SK-N-SH treated with all-trans-retinoic acid at 6 μM for 48 hours (cell line): ENCODE measurements around the gene ATP6AP1.

Experiments used
- ATAC-seq: fragments of 200-7000 bp; cut with Tn5 transposase; 3 replicates; pipeline ENCODE4 v1.9.1; 2020; ENCODE audit warnings: mild to moderate bottlenecking, moderate library complexity
- ARNTL ChIP-seq: fragments of 450-650 bp; formaldehyde crosslinking; IDR thresholded peaks from 2 replicates; pipeline ENCODE4 v1.5.0; 2020; ENCODE audit warnings: low read depth, mild to moderate bottlenecking, moderate library complexity, borderline replicate concordance
- BACH2 ChIP-seq: fragments of 250-450 bp; sonication (Bioruptor Pico); IDR thresholded peaks from 2 replicates; pipeline ENCODE4 v1.9.0; 2021; ENCODE audit warnings: mild to moderate bottlenecking, borderline replicate concordance
- CREB5 ChIP-seq: fragments of 250-450 bp; sonication (Bioruptor Pico); IDR thresholded peaks from 2 replicates; pipeline ENCODE4 v1.5.1; 2020; ENCODE audit warnings: low read depth, mild to moderate bottlenecking, moderate library complexity
- CSDC2 ChIP-seq: fragments of 250-450 bp; sonication (Bioruptor Pico); IDR thresholded peaks from 2 replicates; pipeline ENCODE4 v1.5.0; 2020; ENCODE audit warnings: mild to moderate bottlenecking, moderate library complexity
- CSRNP3 ChIP-seq: fragments of 250-450 bp; sonication (Bioruptor Pico); IDR thresholded peaks from 2 replicates; pipeline ENCODE4 v1.5.1; 2021; ENCODE audit warnings: mild to moderate bottlenecking, moderate library complexity
- ESRRG ChIP-seq: fragments of 250-450 bp; sonication (Bioruptor Pico); IDR thresholded peaks from 2 replicates; pipeline ENCODE4 v1.6.1; 2021; ENCODE audit warnings: mild to moderate bottlenecking
- GLIS3 ChIP-seq: fragments of 250-450 bp; sonication (Bioruptor Pico); IDR thresholded peaks from 2 replicates; pipeline ENCODE4 v1.5.0; 2020; ENCODE audit warnings: mild to moderate bottlenecking, moderate library complexity
- ISL1 ChIP-seq: fragments of 250-450 bp; sonication (Bioruptor Pico); IDR thresholded peaks from 2 replicates; pipeline ENCODE4 v2.1.2; 2022; ENCODE audit warnings: mild to moderate bottlenecking, moderate library complexity
- OSR1 ChIP-seq: fragments of 250-450 bp; sonication (Bioruptor Pico); IDR thresholded peaks from 2 replicates; pipeline ENCODE4 v1.8.0; 2022; ENCODE audit warnings: moderate library complexity, mild to moderate bottlenecking, inconsistent platforms
- PATZ1 ChIP-seq: fragments of 250-450 bp; sonication (Bioruptor Pico); IDR thresholded peaks from 2 replicates; pipeline ENCODE4 v1.8.0; 2020; ENCODE audit warnings: mild to moderate bottlenecking, moderate library complexity, borderline replicate concordance
- POU6F1 ChIP-seq: fragments of 250-450 bp; sonication (Bioruptor Pico); IDR thresholded peaks from 2 replicates; pipeline ENCODE4 v1.8.0; 2021; ENCODE audit warnings: low read depth, mild to moderate bottlenecking, moderate library complexity, borderline replicate concordance
- PPARA ChIP-seq: fragments of 250-450 bp; sonication (Bioruptor Pico); IDR thresholded peaks from 2 replicates; pipeline ENCODE4 v1.5.0; 2020; ENCODE audit warnings: mild to moderate bottlenecking, borderline replicate concordance
- RARB ChIP-seq: fragments of 250-450 bp; sonication (Bioruptor Pico); IDR thresholded peaks from 2 replicates; pipeline ENCODE4 v1.8.0; 2021; ENCODE audit warnings: mild to moderate bottlenecking, moderate library complexity
- SNAI2 ChIP-seq: fragments of 250-450 bp; sonication (Bioruptor Pico); IDR thresholded peaks from 2 replicates; pipeline ENCODE4 v1.5.0; 2020; ENCODE audit warnings: mild to moderate bottlenecking, moderate library complexity
- TCF4 ChIP-seq: fragments of 250-450 bp; sonication (Bioruptor Pico); IDR thresholded peaks from 2 replicates; pipeline ENCODE4 v1.8.0; 2021; ENCODE audit warnings: mild to moderate bottlenecking, moderate library complexity, borderline replicate concordance
- TOX ChIP-seq: fragments of 250-450 bp; sonication (Bioruptor Pico); IDR thresholded peaks from 2 replicates; pipeline ENCODE4 v1.8.0; 2021; ENCODE audit warnings: mild to moderate bottlenecking, moderate library complexity, borderline replicate concordance
- TSHZ2 ChIP-seq: fragments of 250-450 bp; sonication (Bioruptor Pico); IDR thresholded peaks from 2 replicates; pipeline ENCODE4 v1.5.0; 2020; ENCODE audit warnings: mild to moderate bottlenecking, moderate library complexity
- ZC3H10 ChIP-seq: fragments of 250-450 bp; sonication (Bioruptor Pico); IDR thresholded peaks from 2 replicates; pipeline ENCODE4 v1.5.1; 2021; ENCODE audit warnings: mild to moderate bottlenecking, moderate library complexity
- ZFP3 ChIP-seq: fragments of 250-450 bp; sonication (Bioruptor Pico); IDR thresholded peaks from 2 replicates; pipeline ENCODE4 v1.5.0; 2020; ENCODE audit warnings: mild to moderate bottlenecking, moderate library complexity
- ZFP30 ChIP-seq: fragments of 450-650 bp; formaldehyde crosslinking; IDR thresholded peaks from 2 replicates; pipeline ENCODE4 v1.5.0; 2022; ENCODE audit warnings: mild to moderate bottlenecking, moderate library complexity
- ZNF565 ChIP-seq: fragments of 450-650 bp; formaldehyde crosslinking; conservative IDR thresholded peaks from 2 replicates; pipeline ENCODE4 v1.5.0; 2020; ENCODE audit warnings: low read depth, mild to moderate bottlenecking, moderate library complexity
- ZNF70 ChIP-seq: fragments of 450-650 bp; formaldehyde crosslinking; IDR thresholded peaks from 2 replicates; pipeline ENCODE4 v1.5.0; 2020; ENCODE audit warnings: mild to moderate bottlenecking, moderate library complexity
- ZNF8 ChIP-seq: fragments of 450-650 bp; formaldehyde crosslinking; IDR thresholded peaks from 2 replicates; pipeline ENCODE4 v1.5.0; 2020; ENCODE audit warnings: mild to moderate bottlenecking, moderate library complexity

Gene ATP6AP1

GRCh38 chrX:154401045-154401799, 27.3 kb upstream of the ATP6AP1 start:
- ATAC-seq = peak; percentile 1; the same call in 1 of the 3 replicates
- TF ChIP-seq POU6F1 (CRISPR knock-in tag) = no peak
- TF ChIP-seq ZNF565 (CRISPR knock-in tag) = no peak
- no peak for TF ChIP-seq TSHZ2
- TF ChIP-seq ARNTL = 0 out of 2 replicates have a peak, but pooled peaks have one; percentile 6
- TF ChIP-seq ZFP3 (CRISPR knock-in tag) = no peak
- no peak for TF ChIP-seq BACH2 (CRISPR knock-in tag)
- TF ChIP-seq CREB5 (CRISPR knock-in tag) = peak; percentile 50
- TF ChIP-seq CSRNP3 (CRISPR knock-in tag) = 0 out of 2 replicates have a peak, but pooled peaks have one; percentile 69
- TF ChIP-seq CSDC2 = no peak
- TF ChIP-seq TCF4 (CRISPR knock-in tag) = no peak
- TF ChIP-seq ZFP30 (CRISPR knock-in tag) = 0 out of 2 replicates have a peak, but pooled peaks have one; percentile 3
- TF ChIP-seq ZC3H10 (CRISPR knock-in tag) = peak; percentile 48; the same call in 1 of the 2 replicates
- no peak for TF ChIP-seq ZNF8 (CRISPR knock-in tag)
- no peak for TF ChIP-seq TOX (CRISPR knock-in tag)
- TF ChIP-seq ISL1 (CRISPR knock-in tag) = no peak
- TF ChIP-seq ZNF70 (CRISPR knock-in tag) = no peak
- no peak for TF ChIP-seq SNAI2 (CRISPR knock-in tag)
- 0 out of 2 replicates have a peak, but pooled peaks have one; percentile 28 for TF ChIP-seq ESRRG (CRISPR knock-in tag)
- no peak for TF ChIP-seq PPARA
- 0 out of 2 replicates have a peak, but pooled peaks have one; percentile 46 for TF ChIP-seq RARB
- no peak for TF ChIP-seq OSR1 (CRISPR knock-in tag)
- TF ChIP-seq GLIS3 (CRISPR knock-in tag) = no peak; the same call in 1 of the 2 replicates
- no peak; the same call in 1 of the 2 replicates for TF ChIP-seq PATZ1

GRCh38 chrX:154401918-154402621, 26.4 kb upstream of the ATP6AP1 start:
- peak; percentile 8 for ATAC-seq
- TF ChIP-seq BACH2 (CRISPR knock-in tag) (no peak), RARB (no peak), ZNF8 (CRISPR knock-in tag) (no peak), CREB5 (CRISPR knock-in tag) (no peak)
- TF ChIP-seq, all 23 proteins: peak for 0
